Ishikawa (cell line): ENCODE measurements around the gene SOWAHB.

Source experiments
- CEBPB ChIP-seq: IDR thresholded peaks from 2 replicates; pipeline ENCODE4 v1.6.1; 2012
- CREB1 ChIP-seq: IDR thresholded peaks from 2 replicates; pipeline ENCODE4 v1.6.1; 2012; ENCODE audit warnings: low read depth
- EGR1 ChIP-seq: IDR thresholded peaks from 2 replicates; pipeline ENCODE4 v1.6.1; 2012
- EP300 ChIP-seq: IDR thresholded peaks from 2 replicates; pipeline ENCODE4 v1.6.1; 2012; ENCODE audit warnings: borderline replicate concordance
- MAX ChIP-seq: IDR thresholded peaks from 2 replicates; pipeline ENCODE4 v1.6.1; 2012
- NFIC ChIP-seq: IDR thresholded peaks from 2 replicates; pipeline ENCODE4 v1.6.1; 2012
- RAD21 ChIP-seq: IDR thresholded peaks from 2 replicates; pipeline ENCODE4 v1.6.1; 2012; ENCODE audit warnings: low read depth
- REST ChIP-seq: IDR thresholded peaks from 2 replicates; pipeline ENCODE4 v1.6.1; 2012; ENCODE audit warnings: low read depth, mild to moderate bottlenecking
- TAF1 ChIP-seq: IDR thresholded peaks from 2 replicates; pipeline ENCODE4 v1.6.1; 2012; ENCODE audit warnings: low read depth, mild to moderate bottlenecking
- TCF12 ChIP-seq: IDR thresholded peaks from 2 replicates; pipeline ENCODE4 v1.6.1; 2012; ENCODE audit warnings: low read depth
- TEAD4 ChIP-seq: IDR thresholded peaks from 2 replicates; pipeline ENCODE4 v1.6.1; 2012
- ZBTB7A ChIP-seq: IDR thresholded peaks from 2 replicates; pipeline ENCODE4 v1.6.1; 2012; ENCODE audit warnings: low read depth

GRCh38 chr4:76892601-76893000, 5.3 kb downstream of the SOWAHB start:
- no peak for TF ChIP-seq TEAD4
- TF ChIP-seq NFIC, result no peak
- no peak for TF ChIP-seq TAF1
- no peak for TF ChIP-seq REST
- no peak for TF ChIP-seq EGR1
- TF ChIP-seq TCF12, result no peak
- TF ChIP-seq CREB1, result no peak
- no peak for TF ChIP-seq EP300
- TF ChIP-seq MAX, result no peak
- no peak for TF ChIP-seq CEBPB
- TF ChIP-seq ZBTB7A, result no peak
- TF ChIP-seq RAD21, result no peak
